Keratinocyte (primary cell): ENCODE measurements around the gene ANAPC5. TPM values are rescaled to one million over a fixed set of nuclear protein-coding genes. Genes with fewer than 3 reads are reported as not detected.

Experiments
- DNase-seq: peaks from one replicate; pipeline ENCODE4 v3.0.0-alpha.2; 2011; ENCODE audit warnings: low read depth, missing footprints, low spot score
- FAIRE-seq: peaks from 2 replicates; lab custom pipeline; 2011; peaks lifted over from hg19 to GRCh38; lab: Jason Lieb, UNC
- H2AFZ ChIP-seq: 2 replicates; pipeline ENCODE4 v1.6.0; 2012; ENCODE audit warnings: low read length, control low read depth, inconsistent platforms; ENCODE audit not compliant: control insufficient read depth
- H3K27ac ChIP-seq: 2 replicates; pipeline ENCODE4 v1.5.1; 2011; ENCODE audit warnings: low read length; ENCODE audit not compliant: control insufficient read depth, insufficient read depth
- H3K27me3 ChIP-seq: 3 replicates; pipeline ENCODE4 v1.6.0; 2011; ENCODE audit warnings: low read length; ENCODE audit not compliant: control insufficient read depth, insufficient read depth; ENCODE audit errors: extremely low read depth
- H3K36me3 ChIP-seq, 2 experiments: 2 replicates in 1 of 2; 3 replicates in 1 of 2; pipeline ENCODE4 v1.5.1; 2011; ENCODE audit warnings: low read length in 2 of 2, mild to moderate bottlenecking in 1 of 2; ENCODE audit not compliant: control insufficient read depth in 2 of 2, insufficient read depth in 2 of 2; ENCODE audit errors: extremely low read depth in 1 of 2
- H3K4me1 ChIP-seq: 3 replicates; pipeline ENCODE4 v1.5.1; 2011; ENCODE audit warnings: low read length; ENCODE audit not compliant: control insufficient read depth, insufficient read depth; ENCODE audit errors: extremely low read depth
- H3K4me2 ChIP-seq: 3 replicates; pipeline ENCODE4 v1.6.0; 2011; ENCODE audit warnings: low read depth, low read length; ENCODE audit not compliant: control insufficient read depth, insufficient read depth; ENCODE audit errors: extremely low read depth
- H3K4me3 ChIP-seq, 3 experiments: fragments of 200-600 bp in 1 of 3; sonication (generic) in 1 of 3; 2 replicates in 2 of 3; 3 replicates in 1 of 3; pipeline ENCODE4 v1.5.1; 2011 to 2016; ENCODE audit warnings: low read length in 3 of 3, mild to moderate bottlenecking in 3 of 3, control low read depth in 2 of 3, inconsistent platforms in 1 of 3, low read depth in 1 of 3, mixed read lengths in 1 of 3, mixed run types in 1 of 3, moderate library complexity in 1 of 3; ENCODE audit not compliant: control insufficient read depth in 2 of 3, insufficient read depth in 2 of 3; ENCODE audit errors: extremely low read depth in 1 of 3
- H3K79me2 ChIP-seq: 2 replicates; pipeline ENCODE4 v1.6.0; 2012; ENCODE audit warnings: low read length; ENCODE audit not compliant: control insufficient read depth, insufficient read depth
- H3K9ac ChIP-seq: 3 replicates; pipeline ENCODE4 v1.6.0; 2011; ENCODE audit warnings: low read length; ENCODE audit not compliant: control insufficient read depth, insufficient read depth; ENCODE audit errors: extremely low read depth
- H3K9me1 ChIP-seq: 3 replicates; pipeline ENCODE4 v1.6.0; 2011; ENCODE audit warnings: low read length; ENCODE audit not compliant: control insufficient read depth, insufficient read depth; ENCODE audit errors: extremely low read depth
- H3K9me3 ChIP-seq: 2 replicates; pipeline ENCODE4 v1.5.1; 2012; ENCODE audit warnings: low read depth, low read length; ENCODE audit not compliant: control insufficient read depth
- H4K20me1 ChIP-seq: 3 replicates; pipeline ENCODE4 v1.6.0; 2011; ENCODE audit warnings: low read length; ENCODE audit not compliant: control insufficient read depth, insufficient read depth; ENCODE audit errors: extremely low read depth
- CTCF ChIP-seq, 3 experiments: IDR thresholded peaks in 1 of 3; conservative IDR thresholded peaks in 1 of 3; optimal IDR thresholded peaks in 1 of 3; 2 replicates in 2 of 3; 3 replicates in 1 of 3; pipeline versions ENCODE3 to v1.5.1; 2011; ENCODE audit warnings: low read length in 3 of 3, mild to moderate bottlenecking in 3 of 3, moderate library complexity in 2 of 3, control low read depth in 1 of 3, inconsistent platforms in 1 of 3; ENCODE audit not compliant: insufficient read depth in 2 of 3; ENCODE audit errors: extremely low read depth in 1 of 3
- EZH2 ChIP-seq: IDR thresholded peaks from one replicate; pipeline ENCODE4 v1.6.1; 2012; ENCODE audit warnings: inconsistent platforms, mild to moderate bottlenecking, low read length, moderate library complexity
- dilution Hi-C: fragments of 300-500 bp; cut with MboI; formaldehyde crosslinking; loops from one replicate; pipeline ENCODE4 v1.7.0; 2020; ENCODE audit warnings: low sequenced_read_pairs; ENCODE audit not compliant: extremely low pct_ligation_motif_present
- polyA plus RNA-seq, 5 experiments: library from polyadenylated mRNA; depleted of rRNA in 3 of 5; stranded (reverse) in 3 of 5; stranded (forward) in 1 of 5; unstranded in 1 of 5; fragments of >200 nt; gene quantifications; 1 replicate in 1 of 5; 2 replicates in 3 of 5; 3 replicates in 1 of 5; pipeline versions ENCODE4 v1.2.1 to v1.2.3, GENCODE V29; 2011 to 2012; ENCODE audit warnings: missing spikeins in 2 of 5, low read depth in 1 of 5, low replicate concordance in 1 of 5

ANAPC5 gene
- polyA plus RNA-seq, 1 donor (not counting 4 experiments of a cell fraction or from before 2014, with no cell fraction given), result 115 TPM

GRCh38 chr12:121294151-121294889, 57.9 kb downstream of the ANAPC5 start:
- H3K9me1 ChIP-seq, result no peaks in the 10 kb centered on the region
- no peaks in the 10 kb centered on the region for H4K20me1 ChIP-seq
- no peak overlapping the region for H3K4me3 ChIP-seq
- H3K36me3 ChIP-seq, result peaks cover 4 to 7% of the 10 kb centered on the region in 2 experiments
- no peak for FAIRE-seq
- H3K4me1 ChIP-seq, result peaks cover 11% of the 10 kb centered on the region
- H3K27me3 ChIP-seq, result no peaks in the 10 kb centered on the region
- H3K4me2 ChIP-seq, result no peak overlapping the region
- no peak for TF ChIP-seq EZH2
- TF ChIP-seq CTCF (optimal IDR thresholded peaks at IDR 0.05 in 1 of 3, IDR thresholded peaks at IDR 0.05 in 1 of 3, conservative IDR thresholded peaks at IDR 0.05 in 1 of 3; ENCODE audit: extremely low read depth in 1 of 3, insufficient read depth in 2 of 3, low read length in 3 of 3), result no peak
- no peaks in the 10 kb centered on the region for H3K9me3 ChIP-seq
- H3K9ac ChIP-seq, result no peak overlapping the region
- dilution Hi-C loops, result no loop called here
- no peak overlapping the region for H3K27ac ChIP-seq
- no peak for DNase-seq
- peaks cover 31% of the 10 kb centered on the region for H3K79me2 ChIP-seq
- no peak overlapping the region for H2AFZ ChIP-seq

- Histone ChIP-seq H3K4me2 (no peak overlapping the region), H3K79me2 (peaks cover 31% of the 10 kb centered on the region), H3K27ac (no peak overlapping the region), H3K9me1 (no peaks in the 10 kb centered on the region), H3K27me3 (no peaks in the 10 kb centered on the region), H3K4me3 (no peak overlapping the region), H4K20me1 (no peaks in the 10 kb centered on the region), H3K4me1 (peaks cover 11% of the 10 kb centered on the region), H3K9ac (no peak overlapping the region), H3K9me3 (no peaks in the 10 kb centered on the region), H2AFZ (no peak overlapping the region), H3K36me3 (peaks cover 4 to 7% of the 10 kb centered on the region in 2 experiments)
- DNase-seq (no peak), FAIRE-seq (no peak)
- dilution Hi-C loops, result no loop called here
- TF ChIP-seq EZH2 (no peak), CTCF (optimal IDR thresholded peaks at IDR 0.05 in 1 of 3, IDR thresholded peaks at IDR 0.05 in 1 of 3, conservative IDR thresholded peaks at IDR 0.05 in 1 of 3; ENCODE audit: extremely low read depth in 1 of 3, insufficient read depth in 2 of 3, low read length in 3 of 3) (no peak)
Measured at GRCh38 chr12:121293603-121294002, 58.6 kb downstream of the ANAPC5 start.
